ENCODE data around the gene MAP3K21.

GRCh38 chr1:233337505-233337904 lies 10.0 kb downstream of the MAP3K21 start:
- TF ChIP-seq CTCF (IDR thresholded peaks at IDR 0.05) (no peak), POLR2A (IDR thresholded peaks at IDR 0.05) (no peak)

Measured in testis (tissue), 2 donors.